HG03342 (cell line): Measurements from ENCODE around the gene CLPTM1L.
"Not testable (repeated sequence)": the region's sequence is repeated elsewhere in the genome, so short reads cannot be mapped to it uniquely, and the experiment has no call there.

ENCODE experiments used
- ATAC-seq: cut with Tn5 transposase; IDR thresholded peaks from one replicate; pipeline ENCODE4 v1.9.1; 2021; ENCODE audit warnings: mild to moderate bottlenecking, moderate library complexity; ENCODE audit not compliant: unreplicated experiment

Gene CLPTM1L

GRCh38 chr5:1293416-1294205, 51.3 kb downstream of the CLPTM1L start:
- ATAC-seq, result no peak

GRCh38 chr5:1292846-1293415, 52.0 kb downstream of the CLPTM1L start:
- no peak for ATAC-seq

GRCh38 chr5:1292139-1292538, 52.8 kb downstream of the CLPTM1L start:
- no peak for ATAC-seq

- no peak for ATAC-seq
These were observed 53.3 kb downstream of the CLPTM1L start for GRCh38 chr5:1291611-1292080.

- not testable (repeated sequence) for ATAC-seq
These were observed 53.9 kb downstream of the CLPTM1L start for GRCh38 chr5:1290956-1291355.

GRCh38 chr5:1289559-1289958, 55.3 kb downstream of the CLPTM1L start:
- not testable (repeated sequence) for ATAC-seq

- no peak for ATAC-seq
These were observed 56.2 kb downstream of the CLPTM1L start for GRCh38 chr5:1288439-1289335.

- no peak for ATAC-seq
These were observed 59.0 kb downstream of the CLPTM1L start for GRCh38 chr5:1285883-1286291.

- no peak for ATAC-seq
These were observed 59.8 kb downstream of the CLPTM1L start for GRCh38 chr5:1285141-1285540.

- ATAC-seq, result not testable (repeated sequence)
These were observed 60.4 kb downstream of the CLPTM1L start for GRCh38 chr5:1284336-1284970.

GRCh38 chr5:1283729-1284041, 61.2 kb downstream of the CLPTM1L start:
- ATAC-seq, result not testable (repeated sequence)

- ATAC-seq, result not testable (repeated sequence)
These were observed 61.7 kb downstream of the CLPTM1L start for GRCh38 chr5:1282993-1283728.

- ATAC-seq, result no peak
These were observed 62.5 kb downstream of the CLPTM1L start for GRCh38 chr5:1282131-1282992.

- ATAC-seq, result no peak
These were observed 63.6 kb downstream of the CLPTM1L start for GRCh38 chr5:1281038-1281882.

GRCh38 chr5:1280177-1281037, 64.5 kb downstream of the CLPTM1L start:
- ATAC-seq, result no peak

GRCh38 chr5:1279443-1280151, 65.3 kb downstream of the CLPTM1L start:
- ATAC-seq, result no peak
